Neutrophil (primary cell): Measurements from ENCODE around the gene PLEKHA1.

Source experiments
- H3K27ac ChIP-seq: fragments of 200-600 bp; sonication (generic); 2 replicates; pipeline ENCODE4 v1.5.1; 2016; ENCODE audit warnings: mild to moderate bottlenecking, moderate library complexity
- H3K27me3 ChIP-seq: fragments of 200-600 bp; sonication (generic); 2 replicates; pipeline ENCODE4 v1.6.0; 2016; ENCODE audit warnings: mild to moderate bottlenecking
- H3K36me3 ChIP-seq: fragments of 200-600 bp; sonication (generic); 2 replicates; pipeline ENCODE4 v1.5.1; 2017
- H3K4me1 ChIP-seq, 2 experiments: fragments of 200-600 bp in 1 of 2; sonication (generic) in 1 of 2; 1 replicate in 1 of 2; 2 replicates in 1 of 2; pipeline versions ENCODE4 v1.5.1 to v1.6.1; 2013 to 2016; ENCODE audit warnings: low read depth in 1 of 2, low read length in 1 of 2, mild to moderate bottlenecking in 1 of 2, moderate library complexity in 1 of 2; ENCODE audit not compliant: control insufficient read depth in 1 of 2, insufficient read depth in 1 of 2
- H3K4me3 ChIP-seq, 2 experiments: fragments of 200-600 bp in 1 of 2; sonication (generic) in 1 of 2; 1 replicate in 1 of 2; 2 replicates in 1 of 2; pipeline ENCODE4 v1.5.1; 2013 to 2016; ENCODE audit warnings: low read depth in 1 of 2, low read length in 1 of 2, mild to moderate bottlenecking in 1 of 2, moderate library complexity in 1 of 2
- H3K9me3 ChIP-seq: fragments of 200-600 bp; sonication (generic); 2 replicates; pipeline ENCODE4 v1.5.1; 2016
- TF ChIP-seq, protein P1 (sequence below): fragments of 200-600 bp; sonication (generic); IDR thresholded peaks from 2 replicates; pipeline ENCODE4 v1.5.1; 2016; ENCODE audit warnings: antibody characterized with exemption

The PLEKHA1 gene

DNA sequence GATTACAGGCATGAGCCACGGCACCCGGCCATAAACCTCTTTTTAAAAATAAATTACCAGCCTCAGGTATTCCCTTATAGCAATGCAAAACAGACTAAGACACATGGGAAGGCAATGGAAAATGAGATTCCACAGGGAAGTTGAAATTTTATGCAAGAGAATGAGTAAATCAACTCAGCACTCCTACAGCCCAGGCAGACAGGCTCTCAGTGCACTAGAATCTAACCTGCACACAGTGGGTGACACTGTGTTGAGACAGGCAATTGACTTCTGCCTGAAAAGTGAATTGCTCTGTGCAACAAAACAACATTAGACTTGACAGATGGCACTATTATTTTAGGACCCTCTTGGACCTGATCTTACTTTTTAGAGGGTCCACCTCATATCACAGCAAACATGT, 20.1 kb upstream of the PLEKHA1 start:
- no peak overlapping the region for H3K4me3 ChIP-seq
- peaks cover 12% of the 10 kb centered on the region for H3K27me3 ChIP-seq
- no peak overlapping the region for H3K27ac ChIP-seq
- no peaks in the 10 kb centered on the region for H3K4me1 ChIP-seq
- H3K9me3 ChIP-seq: no peaks in the 10 kb centered on the region
- TF ChIP-seq, protein P1, sequence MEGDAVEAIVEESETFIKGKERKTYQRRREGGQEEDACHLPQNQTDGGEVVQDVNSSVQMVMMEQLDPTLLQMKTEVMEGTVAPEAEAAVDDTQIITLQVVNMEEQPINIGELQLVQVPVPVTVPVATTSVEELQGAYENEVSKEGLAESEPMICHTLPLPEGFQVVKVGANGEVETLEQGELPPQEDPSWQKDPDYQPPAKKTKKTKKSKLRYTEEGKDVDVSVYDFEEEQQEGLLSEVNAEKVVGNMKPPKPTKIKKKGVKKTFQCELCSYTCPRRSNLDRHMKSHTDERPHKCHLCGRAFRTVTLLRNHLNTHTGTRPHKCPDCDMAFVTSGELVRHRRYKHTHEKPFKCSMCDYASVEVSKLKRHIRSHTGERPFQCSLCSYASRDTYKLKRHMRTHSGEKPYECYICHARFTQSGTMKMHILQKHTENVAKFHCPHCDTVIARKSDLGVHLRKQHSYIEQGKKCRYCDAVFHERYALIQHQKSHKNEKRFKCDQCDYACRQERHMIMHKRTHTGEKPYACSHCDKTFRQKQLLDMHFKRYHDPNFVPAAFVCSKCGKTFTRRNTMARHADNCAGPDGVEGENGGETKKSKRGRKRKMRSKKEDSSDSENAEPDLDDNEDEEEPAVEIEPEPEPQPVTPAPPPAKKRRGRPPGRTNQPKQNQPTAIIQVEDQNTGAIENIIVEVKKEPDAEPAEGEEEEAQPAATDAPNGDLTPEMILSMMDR: no peak
- no peaks in the 10 kb centered on the region for H3K36me3 ChIP-seq

- no peaks in the 10 kb centered on the region for H3K36me3 ChIP-seq
- no peaks in the 10 kb centered on the region for H3K4me1 ChIP-seq
- TF ChIP-seq, protein P1: no peak
- H3K4me3 ChIP-seq: no peak overlapping the region
- no peaks in the 10 kb centered on the region for H3K9me3 ChIP-seq
- no peak overlapping the region for H3K27ac ChIP-seq
- H3K27me3 ChIP-seq: peaks cover 21% of the 10 kb centered on the region
These were observed 16.8 kb upstream of the PLEKHA1 start for GRCh38 chr10:122357685-122358084.

DNA sequence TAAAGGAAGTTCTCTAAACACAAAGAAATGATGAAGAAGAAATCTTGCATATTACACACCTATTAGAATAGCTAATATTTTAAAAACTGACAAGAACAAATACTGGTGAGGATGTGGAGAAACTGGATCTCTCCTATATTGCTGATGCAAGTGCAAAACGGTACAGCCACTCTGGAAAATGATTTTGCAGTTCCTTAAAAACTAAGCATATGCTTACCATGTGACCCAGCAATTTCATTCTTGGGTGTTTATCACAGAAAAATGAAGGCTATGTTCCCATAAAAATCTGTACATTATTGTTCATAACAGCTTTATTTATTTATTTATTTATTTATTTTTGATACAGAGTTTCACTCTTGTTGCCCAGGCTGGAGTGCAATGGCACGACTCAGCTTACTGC, 14.9 kb upstream of the PLEKHA1 start:
- H3K4me1 ChIP-seq: no peaks in the 10 kb centered on the region
- no peak overlapping the region for H3K4me3 ChIP-seq
- H3K27ac ChIP-seq: no peak overlapping the region
- H3K27me3 ChIP-seq: peaks cover 24% of the 10 kb centered on the region
- H3K9me3 ChIP-seq: no peaks in the 10 kb centered on the region
- no peaks in the 10 kb centered on the region for H3K36me3 ChIP-seq
- TF ChIP-seq, protein P1: no peak

DNA sequence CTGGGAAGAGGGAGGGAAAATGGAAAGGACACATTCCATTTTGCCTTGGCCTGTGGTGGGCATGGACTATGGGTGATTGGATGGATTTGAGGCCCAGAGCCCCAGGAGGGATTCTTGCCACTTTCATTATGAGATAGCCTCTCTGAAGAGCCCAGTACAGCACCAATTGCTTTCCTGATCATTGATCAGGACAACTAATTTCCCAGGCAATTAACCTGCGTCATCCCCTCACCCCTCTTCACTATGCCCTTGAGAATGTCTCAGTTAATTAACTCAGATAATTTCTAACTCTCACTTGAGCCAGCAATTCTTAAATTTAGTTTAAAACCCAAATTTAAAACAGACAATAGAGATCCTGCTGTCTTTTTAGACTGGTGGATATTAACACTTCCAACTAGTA, 13.5 kb upstream of the PLEKHA1 start:
- Histone ChIP-seq H3K27ac (no peak overlapping the region), H3K9me3 (no peaks in the 10 kb centered on the region), H3K27me3 (peaks cover 24% of the 10 kb centered on the region), H3K4me3 (no peak overlapping the region), H3K4me1 (no peaks in the 10 kb centered on the region), H3K36me3 (no peaks in the 10 kb centered on the region)
- TF ChIP-seq, protein P1: no peak

- Histone ChIP-seq H3K27ac (no peak overlapping the region), H3K36me3 (no peaks in the 10 kb centered on the region), H3K27me3 (peaks cover 32% of the 10 kb centered on the region), H3K9me3 (no peaks in the 10 kb centered on the region), H3K4me1 (no peaks in the 10 kb centered on the region), H3K4me3 (no peak overlapping the region)
- TF ChIP-seq, protein P1: no peak
These were observed 12.4 kb upstream of the PLEKHA1 start for GRCh38 chr10:122362031-122362592.

DNA sequence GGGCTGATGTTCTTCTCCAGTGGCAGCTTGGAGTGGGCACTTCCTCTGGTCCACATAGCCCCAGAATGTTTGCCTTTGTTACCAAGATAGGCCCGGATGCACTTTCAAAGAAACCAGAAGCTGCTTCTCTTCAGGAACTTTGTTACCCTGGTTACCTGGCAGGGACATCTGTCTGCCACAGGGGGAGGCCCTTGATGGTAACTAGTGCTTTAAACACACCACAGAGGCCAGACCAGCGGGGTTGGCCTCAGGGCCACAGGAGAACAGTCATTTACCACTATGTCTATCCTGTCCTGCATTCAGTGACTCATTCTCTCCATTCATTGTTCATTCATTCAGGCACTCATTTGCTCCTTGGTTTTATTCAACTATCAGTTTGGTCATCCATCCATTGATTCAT, 11.9 kb upstream of the PLEKHA1 start:
- TF ChIP-seq, protein P1: no peak
- H3K27ac ChIP-seq: no peak overlapping the region
- H3K36me3 ChIP-seq: no peaks in the 10 kb centered on the region
- H3K27me3 ChIP-seq: peaks cover 37% of the 10 kb centered on the region
- H3K4me1 ChIP-seq: no peaks in the 10 kb centered on the region
- H3K9me3 ChIP-seq: no peaks in the 10 kb centered on the region
- no peak overlapping the region for H3K4me3 ChIP-seq
